Fibroblast of the conjunctiva (primary cell): ENCODE data around the gene CLEC3B.
"Not testable (repeated sequence)": the region's sequence is repeated elsewhere in the genome, so short reads cannot be mapped to it uniquely, and the experiment has no call there.

Experiments
- DNase-seq: peaks from one replicate; pipeline ENCODE4 v3.0.0-alpha.2; 2010; ENCODE audit warnings: low read depth

Gene CLEC3B

DNA sequence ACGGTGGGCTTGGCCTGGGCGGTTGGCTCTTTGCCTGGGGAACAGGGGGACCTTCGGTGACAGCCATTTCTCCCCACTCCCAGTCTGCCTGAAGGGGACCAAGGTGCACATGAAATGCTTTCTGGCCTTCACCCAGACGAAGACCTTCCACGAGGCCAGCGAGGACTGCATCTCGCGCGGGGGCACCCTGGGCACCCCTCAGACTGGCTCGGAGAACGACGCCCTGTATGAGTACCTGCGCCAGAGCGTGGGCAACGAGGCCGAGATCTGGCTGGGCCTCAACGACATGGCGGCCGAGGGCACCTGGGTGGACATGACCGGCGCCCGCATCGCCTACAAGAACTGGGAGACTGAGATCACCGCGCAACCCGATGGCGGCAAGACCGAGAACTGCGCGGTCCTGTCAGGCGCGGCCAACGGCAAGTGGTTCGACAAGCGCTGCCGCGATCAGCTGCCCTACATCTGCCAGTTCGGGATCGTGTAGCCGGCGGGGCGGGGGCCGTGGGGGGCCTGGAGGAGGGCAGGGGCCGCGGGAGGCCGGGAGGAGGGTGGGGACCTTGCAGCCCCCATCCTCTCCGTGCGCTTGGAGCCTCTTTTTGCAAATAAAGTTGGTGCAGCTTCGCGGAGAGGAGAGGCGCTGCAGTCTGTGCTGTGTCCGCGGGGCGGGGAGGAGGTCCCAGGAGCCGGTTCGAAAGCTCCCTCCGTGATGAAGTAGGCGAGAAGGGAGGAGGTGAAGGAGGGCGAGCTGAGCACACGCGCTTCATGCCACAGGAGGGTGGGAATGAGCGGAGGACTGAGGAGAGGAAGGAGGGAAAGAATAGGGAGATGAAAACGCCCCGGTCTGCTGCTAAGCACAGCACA is 9.6 kb downstream of the CLEC3B start:
- DNase-seq = no peak

DNA sequence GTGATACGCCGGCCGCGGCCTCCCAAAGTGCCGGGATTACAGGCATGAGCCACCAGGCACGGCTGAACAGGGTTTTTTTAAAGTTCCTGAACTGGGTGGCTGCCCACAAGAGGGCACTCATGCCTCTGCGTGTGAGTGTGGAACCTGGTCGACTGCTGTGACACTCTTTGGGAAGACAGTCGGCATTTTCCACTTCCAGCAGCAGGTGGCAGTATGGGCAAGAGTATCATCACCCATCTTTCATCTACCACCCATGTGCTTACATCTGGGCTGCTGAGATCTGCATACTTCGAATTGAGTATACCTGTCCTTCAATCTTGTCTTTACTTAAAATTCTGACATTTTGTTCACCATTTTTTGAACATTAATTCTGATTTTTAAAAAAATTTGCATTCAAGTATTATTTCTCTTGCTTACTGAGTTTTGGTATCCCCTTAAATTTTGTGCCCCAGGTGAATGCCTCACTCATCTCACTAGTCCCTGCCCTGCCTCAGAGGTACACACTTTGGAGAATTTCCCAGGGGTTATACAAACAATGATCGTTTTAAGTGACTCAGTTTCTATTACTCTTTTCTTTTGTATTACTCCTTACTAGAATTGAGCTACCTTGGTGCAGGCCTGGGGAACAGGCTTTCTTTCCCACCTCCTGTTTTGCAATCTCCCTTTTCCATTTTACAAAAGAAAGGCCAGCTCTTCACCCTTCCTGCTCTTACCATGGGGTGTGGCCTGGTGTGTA is 11.8 kb downstream of the CLEC3B start:
- peak; percentile 92 for DNase-seq

DNA sequence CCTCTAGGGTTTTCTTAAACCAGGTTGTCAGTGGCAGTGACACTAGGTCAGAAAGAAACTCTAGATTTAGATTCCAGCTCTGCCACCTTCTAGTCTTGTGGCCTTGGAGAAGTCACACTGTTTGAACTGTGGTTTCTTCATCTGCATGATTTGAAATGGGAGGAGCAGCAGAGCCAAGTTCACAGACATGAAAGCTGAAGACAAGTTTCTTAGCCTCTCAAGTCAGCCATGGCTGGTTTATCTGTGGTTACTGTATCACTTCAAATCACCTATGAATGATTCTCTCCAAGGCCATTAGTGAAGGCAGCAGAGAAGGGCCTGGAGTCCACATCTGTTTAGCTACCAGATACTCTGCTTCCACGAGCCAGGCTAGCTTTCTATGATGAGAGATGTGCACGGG is 15.6 kb downstream of the CLEC3B start:
- no peak for DNase-seq

DNA sequence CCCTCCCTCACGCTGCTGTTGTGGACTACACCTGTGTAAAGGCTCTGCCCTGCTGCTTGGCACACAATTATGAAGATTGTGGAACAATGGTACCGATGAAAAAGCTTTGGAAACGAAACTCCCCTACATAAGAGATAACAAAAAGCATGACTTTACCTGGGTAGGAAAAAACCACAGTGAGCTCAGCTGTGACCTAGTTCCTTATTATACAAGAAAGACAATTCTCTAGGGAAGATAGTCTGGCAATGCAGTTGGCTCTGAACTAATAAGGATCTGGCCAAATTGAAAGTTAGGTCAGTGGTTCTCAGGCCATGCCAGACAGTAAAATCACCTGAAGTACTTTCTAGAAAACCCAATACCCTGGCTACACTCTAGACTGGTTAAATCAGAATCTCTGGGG is 16.1 kb downstream of the CLEC3B start:
- no peak for DNase-seq

DNA sequence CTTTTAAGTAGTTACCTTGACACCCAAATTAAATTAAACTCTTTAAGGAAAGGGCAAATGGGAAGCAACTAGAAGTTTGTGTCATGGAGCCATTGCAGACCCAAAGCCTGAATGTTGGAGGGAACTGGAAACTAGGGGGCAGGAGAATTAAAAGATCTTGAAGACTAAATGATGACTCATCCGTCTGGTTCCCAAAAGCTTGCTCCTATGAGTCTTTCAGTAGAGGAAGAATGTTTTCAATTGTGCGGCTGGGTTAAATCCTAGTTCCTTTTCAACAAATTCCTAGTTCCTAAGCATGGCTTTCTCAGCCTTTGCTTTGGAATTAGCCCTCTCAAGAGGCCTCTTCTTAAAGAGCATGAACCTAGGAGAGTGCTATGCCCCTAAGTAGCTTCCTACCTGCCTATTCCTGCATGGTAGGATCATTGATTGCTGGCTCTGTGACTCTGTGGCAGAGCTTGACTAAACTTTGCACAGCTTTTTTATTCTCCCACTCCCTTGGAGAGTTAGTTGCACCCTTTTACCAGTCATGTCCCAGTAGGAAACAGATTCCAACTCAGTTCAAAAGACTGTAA is 17.7 kb downstream of the CLEC3B start:
- peak; percentile 86 for DNase-seq

DNA sequence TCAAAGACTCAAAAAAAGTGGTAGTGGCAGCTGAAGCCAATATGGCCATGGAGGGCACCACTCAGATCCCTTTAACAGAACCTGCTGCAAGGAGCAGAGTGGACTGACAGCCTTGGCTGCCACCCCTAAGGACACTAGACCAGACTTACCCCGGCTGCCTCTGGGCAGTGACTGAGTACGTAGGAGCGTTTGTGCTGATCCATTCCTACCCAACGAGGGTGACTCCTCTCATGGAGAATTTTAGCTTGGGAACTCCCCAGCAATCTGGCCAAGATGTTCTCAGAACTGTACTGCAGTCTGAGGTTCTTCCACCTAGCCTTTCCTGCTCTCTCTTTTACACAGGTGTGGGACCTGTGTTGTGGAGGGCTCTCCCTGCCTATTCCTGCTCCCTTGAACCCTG is 22.1 kb downstream of the CLEC3B start:
- DNase-seq = no peak

DNA sequence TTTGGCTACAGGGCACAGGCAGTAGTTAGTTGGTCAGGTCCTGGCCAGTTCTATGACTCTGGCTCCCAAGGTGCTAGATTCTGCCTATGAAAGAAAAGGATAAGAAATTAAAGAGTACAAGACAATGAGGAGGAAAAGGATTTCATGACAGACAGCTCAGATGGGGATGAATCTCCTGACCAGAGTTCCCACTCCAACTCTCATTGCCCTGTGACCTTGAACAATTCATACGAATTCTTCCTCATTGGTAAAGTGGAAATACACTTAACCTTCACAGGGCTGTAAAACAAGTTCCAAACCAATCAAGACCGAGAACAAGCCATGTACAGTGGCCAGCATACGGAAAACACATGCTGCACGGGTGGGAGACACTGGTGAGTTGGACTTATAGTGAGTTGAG is 23.7 kb downstream of the CLEC3B start:
- DNase-seq = no peak

DNA sequence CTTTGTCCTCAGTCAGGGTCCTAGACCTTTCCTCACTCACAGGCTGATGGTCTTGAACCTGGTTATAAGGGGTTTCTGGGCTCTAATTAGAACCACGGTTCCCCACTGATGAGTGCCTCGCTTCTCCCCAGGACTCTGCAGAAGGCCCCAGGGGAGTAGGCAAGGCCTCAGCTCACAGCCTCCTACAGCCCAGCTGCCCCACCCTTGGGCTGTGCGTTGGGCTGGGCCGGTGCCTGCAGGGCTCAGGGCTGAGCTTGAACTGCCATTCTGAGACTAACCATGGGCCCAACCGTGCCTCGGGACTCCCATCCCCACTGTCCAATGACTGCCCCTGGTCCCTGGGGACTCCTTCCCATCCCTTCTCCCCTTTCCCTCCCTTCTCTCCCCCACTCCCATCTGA is 25.6 kb downstream of the CLEC3B start:
- no peak for DNase-seq

DNA sequence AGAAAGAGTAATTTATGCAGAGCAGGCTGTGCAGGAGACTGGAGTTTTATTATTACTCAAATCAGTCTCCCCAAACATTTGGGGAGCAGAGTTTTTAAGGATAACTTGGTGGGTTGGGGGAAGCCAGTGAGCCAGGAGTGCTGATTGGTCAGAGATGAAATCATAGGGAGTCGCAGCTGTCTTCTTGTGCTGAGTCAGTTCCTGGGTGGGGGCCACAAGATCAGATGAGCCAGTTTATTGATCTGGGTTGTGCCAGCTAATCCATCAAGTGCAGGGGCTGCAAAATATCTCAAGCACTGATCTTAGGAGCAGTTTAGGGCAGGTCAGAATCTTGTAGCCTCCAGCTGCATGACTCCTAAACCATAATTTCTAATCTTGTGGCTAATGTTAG is 27.7 kb downstream of the CLEC3B start:
- not testable (repeated sequence) for DNase-seq

DNA sequence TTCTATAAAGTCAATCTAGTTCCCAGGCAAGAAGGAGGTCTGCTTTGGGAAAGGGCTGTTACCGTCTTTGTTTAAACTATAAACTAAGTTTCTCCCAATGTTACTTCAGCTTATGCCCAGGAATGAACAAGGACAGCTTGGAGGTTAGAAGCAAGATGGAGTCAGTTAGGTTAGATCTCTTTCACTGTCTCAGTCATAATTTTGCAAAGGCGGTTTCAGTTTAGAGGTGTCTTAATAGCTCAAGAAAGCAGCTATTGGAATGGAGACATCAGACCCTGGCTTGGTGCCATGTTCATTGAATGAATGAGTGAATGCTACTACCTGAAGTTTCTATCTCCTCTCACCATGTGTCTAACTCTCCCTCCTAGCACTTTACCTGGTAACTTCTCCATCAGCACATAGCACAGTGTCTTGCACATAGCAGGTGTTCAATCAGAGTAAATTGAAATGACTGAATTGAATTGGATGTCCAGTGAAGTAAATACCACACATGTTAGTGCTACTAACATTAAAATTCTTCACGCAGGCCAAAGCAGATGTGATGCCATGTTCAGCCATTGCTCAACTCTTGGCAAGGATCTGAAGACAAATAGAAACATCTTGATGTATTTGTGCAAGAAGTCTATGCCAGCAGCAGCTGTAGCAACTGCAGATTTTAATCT is 28.2 kb downstream of the CLEC3B start:
- DNase-seq = peak; percentile 94

DNA sequence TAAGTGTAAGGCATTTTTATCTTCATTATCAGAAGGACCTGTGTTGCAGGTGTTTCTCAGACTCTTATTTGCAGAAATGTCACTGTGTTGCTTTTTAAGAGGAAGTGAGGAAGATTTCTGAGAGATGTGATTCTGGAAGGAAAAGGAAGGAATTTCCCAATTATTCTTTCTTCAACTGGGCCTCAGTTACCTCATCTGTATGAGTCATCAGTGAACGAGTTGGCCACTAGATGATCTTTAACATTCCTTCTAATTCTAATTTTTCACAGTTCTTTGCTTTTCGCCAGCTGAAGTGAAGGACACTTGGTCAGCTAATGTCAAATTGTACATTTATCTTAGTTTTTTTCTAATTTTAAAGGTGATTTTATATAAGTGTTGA is 28.9 kb downstream of the CLEC3B start:
- DNase-seq = peak; percentile 70

DNA sequence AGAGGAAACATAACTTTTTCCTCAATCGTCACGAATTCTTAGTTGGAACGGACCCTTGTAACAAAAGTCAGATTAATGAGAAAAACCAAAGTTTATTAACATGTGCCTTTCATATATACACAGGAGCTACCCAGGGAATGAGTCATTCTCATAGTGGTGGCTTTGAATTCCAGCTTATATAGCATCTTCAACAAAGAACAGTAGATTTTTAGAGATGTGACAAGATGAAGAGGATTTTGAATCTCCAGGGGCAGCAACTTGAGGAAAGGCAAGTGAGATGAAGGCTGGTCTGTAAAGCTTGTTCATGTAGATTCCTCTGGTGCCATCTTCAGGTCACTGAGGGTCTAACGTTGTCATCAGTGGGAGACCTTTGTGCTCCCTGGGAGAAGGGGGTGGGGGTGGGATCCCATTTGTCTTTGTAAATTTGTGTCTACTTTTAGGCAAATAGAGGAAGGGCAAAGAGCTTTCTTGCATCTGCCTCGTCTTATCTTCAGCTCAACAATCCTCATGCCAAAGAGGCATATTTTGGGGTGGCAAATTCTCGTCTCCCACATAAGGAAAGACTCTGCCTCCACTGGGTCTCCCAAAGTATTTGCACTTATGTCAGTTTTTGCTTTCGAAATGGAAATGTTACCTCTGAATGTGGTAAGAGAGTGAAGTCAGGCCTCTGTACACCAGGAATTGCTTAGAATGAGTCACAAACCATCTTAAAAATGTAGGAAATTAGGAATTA is 29.5 kb downstream of the CLEC3B start:
- DNase-seq = peak; percentile 72

DNA sequence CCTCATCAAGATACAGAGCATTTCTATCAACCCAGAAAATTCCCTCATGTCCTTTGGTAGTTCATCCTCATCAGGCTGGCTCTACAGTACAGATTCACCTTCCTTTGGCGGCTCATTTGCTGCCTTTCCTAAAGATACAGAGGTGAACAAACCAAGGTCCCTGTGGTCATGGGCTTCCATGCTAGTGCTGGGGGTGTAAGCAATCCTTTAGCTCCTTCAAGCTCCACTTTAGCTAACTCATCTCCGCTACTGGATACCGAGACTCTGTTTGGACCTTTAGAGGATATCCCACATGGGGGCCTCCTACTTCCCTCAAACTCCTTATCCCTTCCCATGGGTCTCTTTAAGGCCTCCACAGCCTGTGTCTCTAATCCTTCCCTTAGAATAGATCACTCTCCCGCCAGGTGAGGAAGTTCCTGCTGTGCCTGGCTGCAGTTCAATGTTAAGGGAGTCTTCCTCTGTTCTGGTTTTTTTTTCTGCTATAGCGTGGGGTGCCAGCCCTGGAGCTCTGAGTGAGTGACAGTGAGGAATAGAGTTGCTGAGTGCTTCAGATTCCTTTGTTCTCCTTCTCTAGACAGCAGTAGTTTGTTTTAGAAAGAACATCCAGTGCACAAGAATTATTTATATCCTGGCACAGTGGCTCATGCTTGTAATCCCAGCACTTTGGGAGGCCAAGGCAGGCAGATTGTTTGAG is 30.7 kb downstream of the CLEC3B start:
- DNase-seq = no peak

DNA sequence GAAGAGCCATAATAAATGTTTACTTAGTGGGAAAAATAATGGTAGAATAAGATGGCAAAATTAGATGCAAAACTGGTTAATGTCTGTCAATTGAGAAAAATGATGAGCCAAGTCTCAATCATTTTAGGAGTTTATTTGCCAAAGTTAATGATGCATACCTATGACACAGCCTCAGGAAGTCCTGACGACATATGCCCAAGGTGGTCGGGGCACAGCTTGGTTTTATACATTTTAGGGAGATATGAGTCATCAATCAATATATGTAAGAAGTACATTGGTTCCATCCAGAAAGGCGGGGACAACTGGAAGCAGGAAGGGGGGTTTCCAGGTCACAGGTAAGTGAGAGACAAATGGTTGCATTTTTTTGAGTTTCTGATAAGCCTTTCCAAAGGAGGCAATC is 31.5 kb downstream of the CLEC3B start:
- DNase-seq = no peak

DNA sequence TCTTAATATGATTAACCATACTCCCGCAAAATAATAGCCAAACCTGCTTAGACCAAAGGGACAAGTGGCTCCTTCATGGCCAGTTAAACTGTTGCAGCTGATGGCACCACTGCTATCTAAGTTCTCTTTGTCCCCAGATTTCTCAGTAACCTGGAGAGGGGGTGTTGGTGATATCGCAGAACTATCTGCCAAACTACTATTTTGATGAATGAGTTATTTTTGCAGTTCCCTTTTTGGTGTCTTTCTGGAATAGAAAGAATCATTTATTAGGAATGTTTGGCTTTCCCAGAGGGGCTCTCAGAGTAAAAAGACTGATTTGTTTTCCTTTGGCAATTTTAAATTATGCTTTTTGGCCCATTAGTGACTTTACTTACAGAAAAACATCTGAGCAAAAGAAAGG is 33.0 kb downstream of the CLEC3B start:
- no peak for DNase-seq

DNA sequence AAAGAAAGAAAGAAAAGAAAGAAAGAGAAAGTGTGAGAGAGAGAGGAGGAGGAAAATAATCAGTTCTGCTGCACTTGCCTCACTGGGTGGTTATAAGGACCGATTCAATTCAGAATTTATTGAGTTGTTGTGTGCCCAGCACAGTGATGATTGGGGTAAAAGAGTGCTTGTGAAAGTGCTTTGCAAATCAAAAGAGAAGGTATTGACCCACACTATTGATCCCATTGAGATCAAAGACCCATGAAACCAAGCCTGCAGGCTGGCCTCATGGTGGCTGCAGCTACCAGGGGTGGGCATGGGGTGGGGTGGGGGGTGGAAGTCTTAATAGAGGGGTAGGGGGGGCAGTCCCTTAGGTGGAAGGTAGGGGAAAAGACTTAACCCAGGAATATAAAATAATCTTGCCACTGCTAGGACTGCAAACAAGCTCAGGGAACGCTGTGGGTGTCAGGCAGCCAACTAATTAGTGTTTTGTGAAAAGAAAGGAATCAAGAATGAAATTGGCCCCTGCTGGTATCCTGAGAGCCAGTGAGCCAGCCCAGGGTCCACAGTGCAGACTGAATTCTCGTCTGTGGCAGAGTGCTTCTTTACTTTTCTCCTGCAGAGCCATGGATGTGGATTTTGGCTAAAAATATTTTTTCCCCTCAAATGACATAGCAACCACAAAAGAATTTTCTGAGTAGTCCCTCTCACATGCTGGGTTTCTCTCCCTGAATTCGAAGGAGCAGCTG is 34.2 kb downstream of the CLEC3B start:
- DNase-seq = no peak

DNA sequence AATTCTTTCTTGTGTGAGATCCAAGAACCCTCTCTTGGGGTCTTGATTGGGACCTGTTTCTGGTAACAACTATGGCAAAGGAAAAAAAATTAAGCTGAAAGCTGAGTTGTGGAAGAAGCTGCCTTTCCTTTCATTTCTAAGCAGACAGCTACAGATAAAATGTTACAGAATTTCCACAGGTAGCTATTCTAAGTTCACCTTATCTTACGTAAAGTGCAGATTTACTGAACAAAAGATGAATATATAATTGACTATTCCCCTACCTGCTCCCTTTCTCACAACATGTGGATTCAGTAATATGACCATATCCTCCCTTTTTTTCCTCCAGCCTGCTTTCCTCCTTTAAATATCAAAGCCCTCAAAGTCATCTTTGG is 36.6 kb downstream of the CLEC3B start:
- DNase-seq = no peak

DNA sequence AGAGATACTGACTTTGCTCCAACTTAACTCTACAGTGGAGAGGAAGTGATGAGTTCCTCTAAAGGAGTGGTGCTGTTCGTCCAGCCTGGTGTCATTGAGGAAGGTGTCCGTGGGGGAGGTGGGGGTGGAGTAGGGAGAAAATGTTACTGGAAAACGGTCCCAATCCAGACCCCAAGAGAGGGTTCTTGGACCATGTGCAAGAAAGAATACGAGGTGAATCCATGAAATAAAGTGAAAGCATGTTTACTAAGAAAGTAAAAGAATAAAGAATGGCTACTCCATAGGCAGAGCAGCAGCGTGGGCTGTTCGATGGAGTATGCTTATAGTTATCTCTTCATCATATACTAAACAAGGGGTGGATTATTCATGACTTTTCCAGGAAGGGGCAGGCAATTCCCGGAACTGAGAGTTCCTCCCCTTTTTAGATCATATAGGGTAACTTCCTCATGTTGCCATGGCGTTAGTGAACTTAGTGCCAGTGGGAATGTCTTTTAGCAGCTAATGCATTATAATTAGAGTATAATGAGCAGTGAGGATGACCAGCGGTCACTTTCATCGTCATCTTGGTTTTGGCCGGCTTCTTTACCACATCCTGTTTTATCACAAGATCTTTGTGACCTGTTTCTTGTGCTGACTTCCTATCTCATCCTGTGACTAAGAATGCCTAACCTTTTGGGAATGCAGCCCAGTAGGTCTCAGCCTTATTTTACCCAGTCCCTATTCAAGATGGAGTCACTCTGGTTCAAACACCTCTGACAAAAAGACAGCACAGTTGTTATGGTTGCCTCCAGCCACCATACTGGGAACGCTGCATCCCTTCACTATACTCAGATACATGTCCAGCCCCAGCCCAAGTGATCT is 38.6 kb downstream of the CLEC3B start:
- DNase-seq = no peak

DNA sequence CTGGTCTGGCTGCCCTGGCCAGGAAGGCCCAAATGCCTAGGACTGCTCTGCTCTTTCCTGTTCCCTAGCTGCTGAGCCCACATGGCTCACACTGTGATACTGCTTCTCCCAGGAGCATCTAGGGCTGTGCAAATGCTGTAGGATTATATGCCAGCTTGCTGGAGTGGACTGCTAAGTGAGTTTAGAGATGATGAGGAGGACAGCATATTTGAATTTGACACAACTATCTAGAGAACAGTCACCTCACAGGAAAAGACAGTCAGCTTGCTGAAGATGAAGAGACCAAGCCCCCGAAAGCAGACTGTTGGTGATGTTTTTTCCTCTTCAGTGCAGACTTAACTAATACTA is 39.2 kb downstream of the CLEC3B start:
- DNase-seq = no peak
